GM12878 (cell line): Measurements from ENCODE around the gene MEIS2. TPM values are rescaled to one million over a fixed set of nuclear protein-coding genes. Genes with fewer than 3 reads are reported as not detected.

Source experiments
- ATAC-seq: fragments of 200-7000 bp; cut with Tn5 transposase; 3 replicates; pipeline ENCODE4 v1.9.1; 2020; ENCODE audit warnings: mild to moderate bottlenecking, moderate library complexity
- BruUV-seq: library from RNA; stranded (reverse); fragments of 400-500 nt; replicated peaks from 2 replicates; lab custom pipeline; 2021; lab: Mats Ljungman, UMichigan
- CTCF ChIA-PET: fragments of 300-600 bp; sonication (Branson Sonifier 250); formaldehyde crosslinking; extraction: SDS; loops from one replicate; lab custom pipeline; 2021; ENCODE audit warnings: inconsistent platforms; lab: Yijun Ruan, JAX
- POLR2A ChIA-PET: fragments of 350-600 bp; formaldehyde crosslinking; extraction: SDS; loops from one replicate; lab custom pipeline; 2021; ENCODE audit warnings: inconsistent platforms; lab: Charles Lee
- RAD21 ChIA-PET: fragments of 300-600 bp; sonication (Branson Sonifier 250); formaldehyde crosslinking; loops from one replicate; lab custom pipeline; 2023; ENCODE audit warnings: antibody characterized with exemption; ENCODE audit not compliant: unreplicated experiment; lab: Charles Lee
- SMC1A ChIA-PET: fragments of 300-600 bp; sonication (Branson Sonifier 250); formaldehyde crosslinking; loops from one replicate; lab custom pipeline; 2023; ENCODE audit not compliant: unreplicated experiment, uncharacterized antibody; lab: Charles Lee
- DNase-seq: peaks from one replicate; pipeline ENCODE4 v3.0.0-alpha.2; 2011; ENCODE audit warnings: low read depth, low spot score
- FAIRE-seq: peaks from 3 replicates; lab custom pipeline; 2011; peaks lifted over from hg19 to GRCh38; lab: Jason Lieb, UNC
- H2AFZ ChIP-seq: 2 replicates; pipeline ENCODE4 v1.6.0; 2011; ENCODE audit warnings: low read depth, low read length, control low read depth; ENCODE audit not compliant: control insufficient read depth
- H3K27ac ChIP-seq: 2 replicates; pipeline ENCODE4 v1.5.1; 2011; ENCODE audit warnings: control low read depth; ENCODE audit not compliant: control insufficient read depth, insufficient read depth
- H3K27me3 ChIP-seq, 2 experiments: replicated peaks in 1 of 2; 2 replicates each; pipeline versions ENCODE4 v1.6.0 to v1.6.1; 2011; ENCODE audit warnings: low read length in 1 of 2; ENCODE audit not compliant: control insufficient read depth in 2 of 2, insufficient read depth in 2 of 2
- H3K36me3 ChIP-seq, 2 experiments: 2 replicates each; pipeline ENCODE4 v1.5.1; 2011; ENCODE audit warnings: low read length in 1 of 2; ENCODE audit not compliant: control insufficient read depth in 2 of 2, insufficient read depth in 2 of 2
- H3K4me1 ChIP-seq: 2 replicates; pipeline ENCODE4 v1.6.1; 2011; ENCODE audit warnings: mild to moderate bottlenecking, low read length, moderate library complexity, mixed read lengths; ENCODE audit not compliant: control insufficient read depth, insufficient read depth
- H3K4me2 ChIP-seq: 2 replicates; pipeline ENCODE4 v1.6.0; 2011; ENCODE audit warnings: control low read depth; ENCODE audit not compliant: control insufficient read depth, insufficient read depth
- H3K4me3 ChIP-seq: fragments of 200-600 bp; sonication (generic); 2 replicates; pipeline ENCODE4 v1.5.1; 2016
- H3K79me2 ChIP-seq: 2 replicates; pipeline ENCODE4 v1.6.0; 2011; ENCODE audit warnings: low read length; ENCODE audit not compliant: control insufficient read depth, insufficient read depth
- H3K9ac ChIP-seq: 2 replicates; pipeline ENCODE4 v1.8.0; 2011; ENCODE audit warnings: low read length, control low read depth, mixed read lengths; ENCODE audit not compliant: control insufficient read depth, insufficient read depth
- H3K9me3 ChIP-seq: replicated peaks from 3 replicates; pipeline ENCODE4 v1.5.1; 2011; ENCODE audit warnings: mild to moderate bottlenecking, low read length; ENCODE audit not compliant: control insufficient read depth, insufficient read depth
- H4K20me1 ChIP-seq: 2 replicates; pipeline ENCODE4 v1.6.0; 2011; ENCODE audit not compliant: control insufficient read depth, insufficient read depth
- E4F1 ChIP-seq: fragments of 450-650 bp; IDR thresholded peaks from 2 replicates; pipeline ENCODE4 v1.6.1; 2018; ENCODE audit warnings: borderline replicate concordance, mild to moderate bottlenecking; ENCODE audit not compliant: partially characterized antibody
- GATAD2B ChIP-seq: fragments of 450-650 bp; conservative IDR thresholded peaks from 2 replicates; pipeline ENCODE4 v1.6.1; 2017; ENCODE audit warnings: low read depth, mild to moderate bottlenecking, moderate library complexity
- MAX ChIP-seq: IDR thresholded peaks from 2 replicates; pipeline ENCODE4 v1.6.1; 2012; ENCODE audit warnings: low read depth, low read length, improper control_type of control experiment
- NKRF ChIP-seq: fragments of 450-650 bp; conservative IDR thresholded peaks from 2 replicates; pipeline ENCODE4 v1.6.1; 2017; ENCODE audit warnings: mild to moderate bottlenecking, moderate library complexity
- POLR2A ChIP-seq: IDR thresholded peaks from 2 replicates; pipeline ENCODE4 v1.6.1; 2011; ENCODE audit warnings: low read depth, mild to moderate bottlenecking, low read length
- ZBTB11 ChIP-seq: fragments of 450-650 bp; formaldehyde crosslinking; IDR thresholded peaks from 2 replicates; pipeline ENCODE4 v1.5.0; 2022; ENCODE audit warnings: mild to moderate bottlenecking, missing genetic modification characterization
- ZBTB4 ChIP-seq: fragments of 450-650 bp; formaldehyde crosslinking; IDR thresholded peaks from 2 replicates; pipeline ENCODE4 v1.4.0; 2022; ENCODE audit warnings: mild to moderate bottlenecking, moderate library complexity
- WGBS: methylation state at CpG from one replicate; pipeline ENCODE4 v1.1.6; 2016; ENCODE audit warnings: low lambda C conversion rate; ENCODE audit not compliant: insufficient replicate concordance, insufficient coverage; ENCODE audit errors: missing lambda C conversion rate; 5-methylcytosine and 5-hydroxymethylcytosine counted together
- in situ Hi-C: fragments of 300-500 bp; cut with MboI; formaldehyde crosslinking; loops from 9 replicates; pipeline ENCODE4 v1.14.3; 2018; ENCODE audit warnings: mixed read lengths
- intact Hi-C: fragments of 100-400 bp; cut with micrococcal nuclease; formaldehyde crosslinking; loops from one replicate; pipeline ENCODE4 v1.14.2; 2022; ENCODE audit not compliant: unreplicated experiment
- polyA plus RNA-seq, 11 experiments: library from polyadenylated mRNA; depleted of rRNA in 4 of 11; unstranded in 6 of 11; stranded (reverse) in 5 of 11; fragments of >200 nt; fragmentation: Nextera tagmentation in 4 of 11; fragmentation: Illumina TruSeq in 1 of 11; extraction: Ambion mirVana in 4 of 11; extraction: Trizol in 1 of 11; gene quantifications; 1 replicate in 1 of 11; 2 replicates in 10 of 11; pipeline versions ENCODE4 v1.2.1 to v1.2.3, GENCODE V29; 2011 to 2016; ENCODE audit warnings: inconsistent platforms in 2 of 11, missing spikeins in 2 of 11, low read depth in 1 of 11
- total RNA-seq, 4 experiments: library from RNA; depleted of rRNA in 3 of 4; stranded (reverse); fragments of >200 nt in 3 of 4; fragmentation: Illumina TruSeq in 1 of 4; extraction: Trizol in 1 of 4; gene quantifications; 2 replicates each; pipeline versions ENCODE4 v1.2.1 to v1.2.3, GENCODE V29; 2013 to 2021

The MEIS2 gene
- total and polyA plus RNA-seq, 10 of the 15 experiments (the other 5 are each of a cell fraction or from before 2014, with no cell fraction given) = 9.2 to 54.0 (median 20.4) TPM

GRCh38 chr15:37098468-37099318, 1.7 kb downstream of the MEIS2 start:
- no TSS peak for BruUV-seq
- TF ChIP-seq ZBTB11 (CRISPR knock-in tag) = no peak
- no peak for TF ChIP-seq E4F1
- peak; percentile 64 for TF ChIP-seq POLR2A
- peak; percentile 61 for TF ChIP-seq NKRF
- 0 out of 2 replicates have a peak, but pooled peaks have one; percentile 29 for TF ChIP-seq MAX
- no peak for TF ChIP-seq ZBTB4
- TF ChIP-seq GATAD2B = peak; percentile 74

More at GRCh38 chr15:37098468-37099318, 1.7 kb downstream of the MEIS2 start:
- peaks cover 28% of the 10 kb centered on the region for H3K79me2 ChIP-seq
- POLR2A ChIA-PET = no interaction called here
- H2AFZ ChIP-seq = peak overlapping the region; percentile 70
- FAIRE-seq (no peak), ATAC-seq (peak; percentile 19; the same call in 2 of the 3 replicates), DNase-seq (no peak)
- CTCF ChIA-PET = interaction anchor here (1.2 kb wide), 1 partner anchor 215 kb away, joined by 4 read pairs; no protein-coding TSS in a partner anchor
- H3K36me3 ChIP-seq = no peaks in the 10 kb centered on the region
- H3K9ac ChIP-seq = peak overlapping the region; percentile 70
- H3K4me2 ChIP-seq = peak overlapping the region; percentile 86
- SMC1A ChIA-PET = no interaction called here
- WGBS = under 1% methylated on average over 70 of the region's 75 CpGs
- no peaks in the 10 kb centered on the region for H4K20me1 ChIP-seq
- H3K4me3 ChIP-seq = peak overlapping the region; percentile 87
- H3K27ac ChIP-seq = peak overlapping the region; percentile 88
- RAD21 ChIA-PET = no interaction called here
- H3K9me3 ChIP-seq = no peaks in the 10 kb centered on the region
- intact Hi-C loops (no loop called here), in situ Hi-C loops (loop anchor here (10.0 kb wide), 1 partner anchor 1574 kb away; no protein-coding TSS in a partner anchor)
- peaks cover 7% of the 10 kb centered on the region for H3K4me1 ChIP-seq
- H3K27me3 ChIP-seq = peaks cover 0 to 4% of the 10 kb centered on the region in 2 experiments; a peak in 1 of 4 replicates
